NAMALWA (cell line): Measurements from ENCODE around the gene ORM2.

Experiments
- DNase-seq: peaks from one replicate; pipeline ENCODE4 v3.0.0-alpha.2; 2015; ENCODE audit warnings: low spot score

Gene ORM2

GRCh38 chr9:114371343-114371944 lies 41.8 kb downstream of the ORM2 start:
- DNase-seq = peak; percentile 37

- DNase-seq = peak; percentile 80
These were observed 42.6 kb downstream of the ORM2 start for GRCh38 chr9:114371973-114372917.

- peak; percentile 99 for DNase-seq
These were observed 43.3 kb downstream of the ORM2 start for GRCh38 chr9:114372921-114373448.

GRCh38 chr9:114373960-114374730 lies 44.5 kb downstream of the ORM2 start:
- peak; percentile 42 for DNase-seq

GRCh38 chr9:114374936-114375335 lies 45.3 kb downstream of the ORM2 start:
- no peak for DNase-seq

- DNase-seq = no peak
These were observed 45.9 kb downstream of the ORM2 start for GRCh38 chr9:114375386-114376175.

- no peak for DNase-seq
These were observed 47.1 kb downstream of the ORM2 start for GRCh38 chr9:114376586-114377445.

- no peak for DNase-seq
These were observed 48.3 kb downstream of the ORM2 start for GRCh38 chr9:114378016-114378415.

GRCh38 chr9:114378883-114379282 lies 49.2 kb downstream of the ORM2 start:
- no peak for DNase-seq
